ENCODE data around the gene GABARAPL1. TPM values are rescaled to one million over a fixed set of nuclear protein-coding genes. Genes with fewer than 3 reads are reported as not detected.
"Not testable (repeated sequence)": the region's sequence is repeated elsewhere in the genome, so short reads cannot be mapped to it uniquely, and the experiment has no call there.

The GABARAPL1 gene
- polyA plus RNA-seq, 1 of the 3 experiments (the other 2 are of a cell fraction), result 9.2 TPM

DNA sequence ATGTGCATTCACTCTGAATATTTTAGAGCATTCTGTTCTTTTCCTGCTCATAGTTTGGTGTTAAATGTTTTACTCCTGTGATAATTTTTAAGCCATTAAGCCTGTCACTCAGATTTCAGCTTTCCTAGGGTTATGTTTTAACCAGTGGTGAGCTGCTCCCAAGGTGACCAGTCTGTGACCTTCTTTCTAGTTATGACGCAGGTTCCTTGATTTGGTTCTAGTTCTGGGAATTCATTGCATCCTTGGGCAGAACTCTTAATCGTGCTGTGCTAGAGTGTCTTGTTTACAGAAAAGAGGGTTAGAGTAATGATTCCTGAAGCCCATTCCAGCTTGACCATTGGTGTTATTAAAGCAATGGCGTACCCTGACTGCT, 2.2 kb downstream of the GABARAPL1 start:
- no peaks in the 10 kb centered on the region for H3K9me2 ChIP-seq
- peak overlapping the region; percentile 88 for H3K4me2 ChIP-seq
- no peaks in the 10 kb centered on the region for H3K79me2 ChIP-seq (ENCODE audit: insufficient read depth)
- H3K4me3 ChIP-seq (ENCODE audit: low read depth in 2 of 2, low read length in 1 of 2), result no peak overlapping the region
- no peaks in the 10 kb centered on the region for H3K27me3 ChIP-seq (ENCODE audit: insufficient read depth)
- H3K27ac ChIP-seq (ENCODE audit: low read depth in 2 of 2, low read length in 1 of 2), result no peak overlapping the region
- no peaks in the 10 kb centered on the region; a peak in 1 of 4 replicates for H3K4me1 ChIP-seq (ENCODE audit: control insufficient read depth in 1 of 2, insufficient read depth in 2 of 2, low read depth in 1 of 2, low read length in 1 of 2)
- H3K9me3 ChIP-seq, result no peaks in the 10 kb centered on the region
- CTCF ChIA-PET, result interaction anchor here (1.0 to 1.1 kb wide), 4 partner anchors 20 to 347 kb away, joined by 3 to 4 read pairs (median 4); no protein-coding TSS in a partner anchor
- no peak for DNase-seq
- whole genome bisulfite sequencing (ENCODE audit: low lambda C conversion rate), result 91% methylated on average over 3 of the region's 3 CpGs
- no peak overlapping the region for H3K9ac ChIP-seq
- TF ChIP-seq SIN3A (IDR thresholded peaks at IDR 0.05; ENCODE audit: borderline replicate concordance, low read depth, low read length), result no peak
- no peak for TF ChIP-seq RAD21 (IDR thresholded peaks at IDR 0.05; ENCODE audit: low read length)
- TF ChIP-seq NFIC (IDR thresholded peaks at IDR 0.05; ENCODE audit: borderline replicate concordance), result no peak
- no peak for TF ChIP-seq NRF1 (IDR thresholded peaks at IDR 0.05; ENCODE audit: low read depth, low read length)
- TF ChIP-seq, protein P1, sequence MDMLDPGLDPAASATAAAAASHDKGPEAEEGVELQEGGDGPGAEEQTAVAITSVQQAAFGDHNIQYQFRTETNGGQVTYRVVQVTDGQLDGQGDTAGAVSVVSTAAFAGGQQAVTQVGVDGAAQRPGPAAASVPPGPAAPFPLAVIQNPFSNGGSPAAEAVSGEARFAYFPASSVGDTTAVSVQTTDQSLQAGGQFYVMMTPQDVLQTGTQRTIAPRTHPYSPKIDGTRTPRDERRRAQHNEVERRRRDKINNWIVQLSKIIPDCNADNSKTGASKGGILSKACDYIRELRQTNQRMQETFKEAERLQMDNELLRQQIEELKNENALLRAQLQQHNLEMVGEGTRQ (IDR thresholded peaks at IDR 0.05; ENCODE audit: borderline replicate concordance, low read depth, low read length), result no peak
- TF ChIP-seq TEAD4 (IDR thresholded peaks at IDR 0.05; ENCODE audit: borderline replicate concordance, insufficient read depth), result no peak
- TF ChIP-seq, protein P2, sequence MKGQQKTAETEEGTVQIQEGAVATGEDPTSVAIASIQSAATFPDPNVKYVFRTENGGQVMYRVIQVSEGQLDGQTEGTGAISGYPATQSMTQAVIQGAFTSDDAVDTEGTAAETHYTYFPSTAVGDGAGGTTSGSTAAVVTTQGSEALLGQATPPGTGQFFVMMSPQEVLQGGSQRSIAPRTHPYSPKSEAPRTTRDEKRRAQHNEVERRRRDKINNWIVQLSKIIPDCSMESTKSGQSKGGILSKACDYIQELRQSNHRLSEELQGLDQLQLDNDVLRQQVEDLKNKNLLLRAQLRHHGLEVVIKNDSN (IDR thresholded peaks at IDR 0.05; ENCODE audit: borderline replicate concordance, low read depth), result no peak
- TF ChIP-seq FOXJ3 (CRISPR knock-in tag; IDR thresholded peaks at IDR 0.05), result no peak
- TF ChIP-seq, protein P3, sequence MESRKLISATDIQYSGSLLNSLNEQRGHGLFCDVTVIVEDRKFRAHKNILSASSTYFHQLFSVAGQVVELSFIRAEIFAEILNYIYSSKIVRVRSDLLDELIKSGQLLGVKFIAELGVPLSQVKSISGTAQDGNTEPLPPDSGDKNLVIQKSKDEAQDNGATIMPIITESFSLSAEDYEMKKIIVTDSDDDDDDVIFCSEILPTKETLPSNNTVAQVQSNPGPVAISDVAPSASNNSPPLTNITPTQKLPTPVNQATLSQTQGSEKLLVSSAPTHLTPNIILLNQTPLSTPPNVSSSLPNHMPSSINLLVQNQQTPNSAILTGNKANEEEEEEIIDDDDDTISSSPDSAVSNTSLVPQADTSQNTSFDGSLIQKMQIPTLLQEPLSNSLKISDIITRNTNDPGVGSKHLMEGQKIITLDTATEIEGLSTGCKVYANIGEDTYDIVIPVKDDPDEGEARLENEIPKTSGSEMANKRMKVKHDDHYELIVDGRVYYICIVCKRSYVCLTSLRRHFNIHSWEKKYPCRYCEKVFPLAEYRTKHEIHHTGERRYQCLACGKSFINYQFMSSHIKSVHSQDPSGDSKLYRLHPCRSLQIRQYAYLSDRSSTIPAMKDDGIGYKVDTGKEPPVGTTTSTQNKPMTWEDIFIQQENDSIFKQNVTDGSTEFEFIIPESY (IDR thresholded peaks at IDR 0.05; ENCODE audit: borderline replicate concordance, low read depth), result no peak
- no peak for TF ChIP-seq TAF1 (IDR thresholded peaks at IDR 0.05; ENCODE audit: borderline replicate concordance, low read depth, low read length)
- TF ChIP-seq ELF1 (IDR thresholded peaks at IDR 0.05), result no peak
- no peak overlapping the region for H2AFZ ChIP-seq (ENCODE audit: low read depth)
- peaks cover 7% of the 10 kb centered on the region; the same call in 1 of the 2 replicates for H4K20me1 ChIP-seq (ENCODE audit: insufficient read depth)
- POLR2A ChIA-PET, result no interaction called here
- peaks cover 3% of the 10 kb centered on the region for H3F3A ChIP-seq (replicated peaks; ENCODE audit: insufficient read depth)
- H3K36me3 ChIP-seq (replicated peaks in 1 of 2; ENCODE audit: control insufficient read depth in 1 of 2, insufficient read depth in 2 of 2, low read length in 1 of 2), result no peaks in the 10 kb centered on the region

DNA sequence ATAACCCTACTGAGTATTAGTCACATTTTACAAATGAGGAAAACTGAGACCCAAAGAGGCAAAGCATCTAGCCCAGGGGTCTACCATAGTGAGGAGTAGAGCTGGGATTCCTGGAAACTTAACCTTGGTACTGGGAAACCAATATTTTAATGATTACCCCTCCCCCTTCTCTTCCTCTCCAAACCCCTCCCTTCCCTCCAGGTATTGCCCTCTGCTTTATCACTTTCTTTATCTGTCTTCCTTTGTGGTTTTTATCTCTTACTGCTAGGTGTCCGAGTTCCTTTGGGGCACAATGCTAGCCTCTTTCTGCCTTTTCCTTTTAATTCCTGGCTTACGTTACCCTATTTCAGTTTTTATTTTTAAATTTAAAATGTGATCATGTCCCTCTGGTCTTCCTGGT, 2.8 kb downstream of the GABARAPL1 start:
- CTCF ChIA-PET, result interaction anchor here (1.0 kb wide), 1 partner anchor 62 kb away, joined by 4 read pairs; no protein-coding TSS in a partner anchor
- H3K79me2 ChIP-seq (ENCODE audit: insufficient read depth), result no peaks in the 10 kb centered on the region
- POLR2A ChIA-PET, result no interaction called here

GRCh38 chr12:10215946-10216345, 3.3 kb downstream of the GABARAPL1 start:
- H2AFZ ChIP-seq (ENCODE audit: low read depth); H3K9me2 ChIP-seq; H3K9me3 ChIP-seq; H4K20me1 ChIP-seq (ENCODE audit: insufficient read depth); H3K4me1 ChIP-seq (ENCODE audit: control insufficient read depth in 1 of 2, insufficient read depth in 2 of 2, low read depth in 1 of 2, low read length in 1 of 2); H3K27ac ChIP-seq (ENCODE audit: low read depth in 2 of 2, low read length in 1 of 2); H3K27me3 ChIP-seq (ENCODE audit: insufficient read depth); DNase-seq; CTCF ChIA-PET; H3K4me3 ChIP-seq (ENCODE audit: low read depth in 2 of 2, low read length in 1 of 2); H3K4me2 ChIP-seq; POLR2A ChIA-PET; H3F3A ChIP-seq (replicated peaks; ENCODE audit: insufficient read depth); H3K9ac ChIP-seq; H3K79me2 ChIP-seq (ENCODE audit: insufficient read depth); H3K36me3 ChIP-seq (replicated peaks in 1 of 2; ENCODE audit: control insufficient read depth in 1 of 2, insufficient read depth in 2 of 2, low read length in 1 of 2): not testable (repeated sequence)
- WGBS (ENCODE audit: low lambda C conversion rate), result 96% methylated on average over 13 of the region's 13 CpGs

More for the DNA sequence above, 2.8 kb downstream of the GABARAPL1 start:
- H3F3A ChIP-seq (replicated peaks; ENCODE audit: insufficient read depth), result peaks cover 3% of the 10 kb centered on the region
- no peak for TF ChIP-seq RFX5 (IDR thresholded peaks at IDR 0.05; ENCODE audit: low read length)
- TF ChIP-seq FOXJ3 (CRISPR knock-in tag; IDR thresholded peaks at IDR 0.05), result no peak
- no peak for TF ChIP-seq TAF1 (IDR thresholded peaks at IDR 0.05; ENCODE audit: borderline replicate concordance, low read depth, low read length)
- TF ChIP-seq, protein P4, sequence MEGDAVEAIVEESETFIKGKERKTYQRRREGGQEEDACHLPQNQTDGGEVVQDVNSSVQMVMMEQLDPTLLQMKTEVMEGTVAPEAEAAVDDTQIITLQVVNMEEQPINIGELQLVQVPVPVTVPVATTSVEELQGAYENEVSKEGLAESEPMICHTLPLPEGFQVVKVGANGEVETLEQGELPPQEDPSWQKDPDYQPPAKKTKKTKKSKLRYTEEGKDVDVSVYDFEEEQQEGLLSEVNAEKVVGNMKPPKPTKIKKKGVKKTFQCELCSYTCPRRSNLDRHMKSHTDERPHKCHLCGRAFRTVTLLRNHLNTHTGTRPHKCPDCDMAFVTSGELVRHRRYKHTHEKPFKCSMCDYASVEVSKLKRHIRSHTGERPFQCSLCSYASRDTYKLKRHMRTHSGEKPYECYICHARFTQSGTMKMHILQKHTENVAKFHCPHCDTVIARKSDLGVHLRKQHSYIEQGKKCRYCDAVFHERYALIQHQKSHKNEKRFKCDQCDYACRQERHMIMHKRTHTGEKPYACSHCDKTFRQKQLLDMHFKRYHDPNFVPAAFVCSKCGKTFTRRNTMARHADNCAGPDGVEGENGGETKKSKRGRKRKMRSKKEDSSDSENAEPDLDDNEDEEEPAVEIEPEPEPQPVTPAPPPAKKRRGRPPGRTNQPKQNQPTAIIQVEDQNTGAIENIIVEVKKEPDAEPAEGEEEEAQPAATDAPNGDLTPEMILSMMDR (IDR thresholded peaks at IDR 0.05), result no peak
- TF ChIP-seq POLR2AphosphoS5 (IDR thresholded peaks at IDR 0.05; ENCODE audit: low read depth, low read length), result no peak
- TF ChIP-seq, protein P2 (IDR thresholded peaks at IDR 0.05; ENCODE audit: borderline replicate concordance, low read depth), result no peak
- no peak overlapping the region for H3K4me2 ChIP-seq
- no peaks in the 10 kb centered on the region for H3K9me3 ChIP-seq
- H3K9ac ChIP-seq, result no peak overlapping the region
- no peaks in the 10 kb centered on the region; a peak in 1 of 4 replicates for H3K4me1 ChIP-seq (ENCODE audit: control insufficient read depth in 1 of 2, insufficient read depth in 2 of 2, low read depth in 1 of 2, low read length in 1 of 2)
- H3K27ac ChIP-seq (ENCODE audit: low read depth in 2 of 2, low read length in 1 of 2), result no peak overlapping the region
- H3K36me3 ChIP-seq (replicated peaks in 1 of 2; ENCODE audit: control insufficient read depth in 1 of 2, insufficient read depth in 2 of 2, low read length in 1 of 2), result peaks cover 0 to under 1% of the 10 kb centered on the region in 2 experiments
- no peak overlapping the region for H2AFZ ChIP-seq (ENCODE audit: low read depth)
- H3K27me3 ChIP-seq (ENCODE audit: insufficient read depth), result no peaks in the 10 kb centered on the region
- DNase-seq, result no peak
- no peak overlapping the region for H3K4me3 ChIP-seq (ENCODE audit: low read depth in 2 of 2, low read length in 1 of 2)
- H3K9me2 ChIP-seq, result no peaks in the 10 kb centered on the region
- peaks cover 7% of the 10 kb centered on the region; the same call in 1 of the 2 replicates for H4K20me1 ChIP-seq (ENCODE audit: insufficient read depth)
- 87% methylated on average over 2 of the region's 2 CpGs for WGBS (ENCODE audit: low lambda C conversion rate)

Data from SK-N-SH (cell line).